ENCODE measurements around the gene SYT17.

DNA sequence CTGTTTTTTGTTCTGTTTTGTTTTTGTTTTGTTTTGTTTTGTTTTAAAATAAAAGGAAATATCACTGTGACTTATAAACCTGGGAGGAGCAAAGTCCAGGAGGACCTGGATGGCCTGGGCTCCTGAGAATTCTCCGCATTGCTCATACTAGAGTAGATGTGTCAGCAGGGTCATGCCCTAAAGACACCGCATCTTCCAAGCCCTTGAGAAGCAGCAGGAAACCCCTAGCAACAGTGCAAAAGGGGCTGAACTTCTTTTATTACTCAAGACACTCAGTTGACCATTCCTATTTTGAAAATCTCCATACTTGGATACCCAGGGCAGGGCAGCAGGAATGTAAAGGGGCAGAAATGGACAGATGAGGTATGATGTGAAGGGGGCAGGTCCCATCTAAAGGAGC is 51.8 kb downstream of the SYT17 start:
- TF ChIP-seq, protein P1, sequence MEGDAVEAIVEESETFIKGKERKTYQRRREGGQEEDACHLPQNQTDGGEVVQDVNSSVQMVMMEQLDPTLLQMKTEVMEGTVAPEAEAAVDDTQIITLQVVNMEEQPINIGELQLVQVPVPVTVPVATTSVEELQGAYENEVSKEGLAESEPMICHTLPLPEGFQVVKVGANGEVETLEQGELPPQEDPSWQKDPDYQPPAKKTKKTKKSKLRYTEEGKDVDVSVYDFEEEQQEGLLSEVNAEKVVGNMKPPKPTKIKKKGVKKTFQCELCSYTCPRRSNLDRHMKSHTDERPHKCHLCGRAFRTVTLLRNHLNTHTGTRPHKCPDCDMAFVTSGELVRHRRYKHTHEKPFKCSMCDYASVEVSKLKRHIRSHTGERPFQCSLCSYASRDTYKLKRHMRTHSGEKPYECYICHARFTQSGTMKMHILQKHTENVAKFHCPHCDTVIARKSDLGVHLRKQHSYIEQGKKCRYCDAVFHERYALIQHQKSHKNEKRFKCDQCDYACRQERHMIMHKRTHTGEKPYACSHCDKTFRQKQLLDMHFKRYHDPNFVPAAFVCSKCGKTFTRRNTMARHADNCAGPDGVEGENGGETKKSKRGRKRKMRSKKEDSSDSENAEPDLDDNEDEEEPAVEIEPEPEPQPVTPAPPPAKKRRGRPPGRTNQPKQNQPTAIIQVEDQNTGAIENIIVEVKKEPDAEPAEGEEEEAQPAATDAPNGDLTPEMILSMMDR (IDR thresholded peaks at IDR 0.05): no peak
- no peak for TF ChIP-seq POLR2A (IDR thresholded peaks at IDR 0.05)

Data from testis (tissue), 2 donors.